GM21390 (cell line): ENCODE results near the gene ITPK1.
"Not testable (repeated sequence)": the region's sequence is repeated elsewhere in the genome, so short reads cannot be mapped to it uniquely, and the experiment has no call there.

Experiments used
- ATAC-seq: cut with Tn5 transposase; IDR thresholded peaks from one replicate; pipeline ENCODE4 v1.9.1; 2021; ENCODE audit not compliant: unreplicated experiment

The ITPK1 gene

GRCh38 chr14:93062890-93063289 is 52.8 kb downstream of the ITPK1 start:
- ATAC-seq = no peak

DNA sequence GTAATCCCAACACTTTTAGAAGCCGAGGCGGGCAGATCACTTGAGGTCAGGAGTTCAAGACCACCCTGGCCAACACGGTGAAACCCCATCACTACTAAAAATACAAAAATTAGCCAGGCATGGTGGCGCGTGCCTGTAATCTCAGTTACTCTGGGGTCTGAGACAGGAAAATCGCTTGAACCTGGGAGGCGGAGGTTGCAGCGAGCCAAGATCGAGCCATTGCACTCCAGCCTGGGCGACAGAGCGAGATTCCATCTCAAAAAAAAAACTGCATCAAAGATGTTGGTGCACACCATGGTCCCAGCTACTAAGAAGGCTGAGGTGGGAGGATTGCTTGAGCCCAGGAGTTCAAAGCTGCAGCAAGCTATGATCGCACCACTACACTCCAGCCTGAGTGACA is 53.7 kb downstream of the ITPK1 start:
- ATAC-seq = not testable (repeated sequence)

- no peak for ATAC-seq
Measured at GRCh38 chr14:93061380-93062012, 54.2 kb downstream of the ITPK1 start.

- no peak for ATAC-seq
Measured at GRCh38 chr14:93060841-93061240, 54.9 kb downstream of the ITPK1 start.

- no peak for ATAC-seq
Measured at GRCh38 chr14:93059917-93060545, 55.7 kb downstream of the ITPK1 start.

DNA sequence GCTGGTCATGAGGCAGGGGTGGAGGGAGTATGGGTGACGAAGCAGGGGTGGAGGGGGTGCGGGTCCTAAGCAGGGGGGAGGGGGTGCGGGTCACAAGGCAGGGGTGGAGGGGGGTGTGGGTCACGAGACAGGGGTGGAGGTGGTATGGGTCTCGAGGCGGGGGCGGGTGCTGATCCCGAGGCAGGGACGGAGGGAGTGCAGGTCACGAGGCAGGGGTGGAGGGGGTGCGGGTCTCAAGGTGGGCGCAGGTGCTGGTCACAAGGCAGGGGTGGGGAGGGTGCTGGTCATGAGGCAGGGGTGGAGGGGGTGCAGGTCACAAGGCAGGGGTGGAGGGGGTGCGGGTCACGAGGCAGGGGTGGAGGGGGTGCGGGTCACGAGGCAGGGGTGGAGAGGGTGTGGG is 56.5 kb downstream of the ITPK1 start:
- ATAC-seq = no peak

- no peak for ATAC-seq
Measured at GRCh38 chr14:93057586-93058280, 58.0 kb downstream of the ITPK1 start.

GRCh38 chr14:93056840-93057585 is 58.7 kb downstream of the ITPK1 start:
- no peak for ATAC-seq

DNA sequence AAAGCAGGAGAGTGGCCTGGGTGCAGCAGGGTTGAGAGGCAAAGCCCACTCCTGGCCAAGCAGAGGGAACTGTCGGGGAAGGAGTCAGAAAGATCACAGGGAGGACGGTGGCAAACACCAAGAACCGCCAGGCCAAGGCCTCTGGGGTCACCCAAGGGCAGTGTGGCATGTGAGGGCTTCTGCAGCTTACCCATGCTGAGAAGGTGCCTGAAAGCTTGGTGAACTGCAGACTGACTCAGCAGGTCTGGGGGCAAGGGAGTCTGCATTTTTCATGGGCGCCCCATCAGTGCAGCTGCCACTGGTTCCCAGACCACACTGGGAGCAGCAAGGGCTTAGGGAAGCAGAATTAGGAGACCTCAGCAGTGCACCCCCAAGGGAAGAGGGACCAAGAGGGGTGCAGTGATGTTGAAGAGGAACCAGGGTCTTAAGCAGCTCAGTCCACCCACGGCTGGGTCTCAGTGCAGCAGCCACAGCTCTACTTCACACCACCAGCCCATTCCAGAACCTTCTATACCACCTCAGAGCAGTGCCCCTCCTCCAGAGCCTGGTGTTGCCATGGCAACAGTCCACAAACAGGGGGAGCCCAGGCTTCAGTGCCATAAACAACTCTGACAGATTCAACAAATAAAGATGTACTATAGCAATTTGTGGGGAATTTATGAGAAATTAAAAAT is 59.4 kb downstream of the ITPK1 start:
- no peak for ATAC-seq

- no peak for ATAC-seq
Measured at GRCh38 chr14:93055651-93056115, 60.0 kb downstream of the ITPK1 start.

DNA sequence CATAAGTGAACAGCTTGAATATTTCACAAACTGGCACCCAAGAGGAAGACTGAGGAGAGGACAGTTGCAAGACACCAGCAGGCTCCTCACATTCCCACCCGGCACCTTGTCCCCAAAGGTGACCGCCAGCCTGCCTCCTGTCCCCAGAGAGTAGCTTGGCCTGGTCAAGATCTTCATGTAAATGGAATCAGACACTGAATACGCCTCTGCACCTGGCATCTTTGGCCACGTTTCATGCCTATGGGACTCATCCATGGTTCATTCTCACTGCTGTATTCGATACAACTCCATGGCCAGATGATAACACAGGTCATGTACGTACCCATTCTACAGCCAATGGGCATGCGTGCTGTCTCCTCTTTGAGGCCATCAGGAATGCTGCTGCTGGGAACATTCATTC is 60.8 kb downstream of the ITPK1 start:
- no peak for ATAC-seq

DNA sequence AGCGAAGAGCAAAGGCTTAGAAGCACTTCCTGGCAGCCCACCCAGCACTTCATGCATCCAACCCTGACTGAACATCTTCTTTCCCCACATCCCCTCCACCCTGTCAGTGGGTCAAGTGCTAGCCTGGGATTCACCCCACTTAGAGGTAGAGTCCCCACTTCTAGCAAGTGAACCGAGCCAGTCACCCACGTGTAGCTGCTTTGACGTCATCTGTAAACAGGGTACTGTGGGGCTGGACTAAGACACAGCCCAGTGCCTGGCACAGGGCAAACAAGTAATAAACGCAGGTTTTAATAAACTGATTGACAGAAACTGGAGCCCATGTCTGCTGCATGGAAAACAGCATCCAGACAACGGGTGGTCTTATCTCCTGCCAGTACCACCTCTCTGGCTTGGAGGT is 61.7 kb downstream of the ITPK1 start:
- no peak for ATAC-seq

- no peak for ATAC-seq
Measured at GRCh38 chr14:93051600-93052546, 63.9 kb downstream of the ITPK1 start.

DNA sequence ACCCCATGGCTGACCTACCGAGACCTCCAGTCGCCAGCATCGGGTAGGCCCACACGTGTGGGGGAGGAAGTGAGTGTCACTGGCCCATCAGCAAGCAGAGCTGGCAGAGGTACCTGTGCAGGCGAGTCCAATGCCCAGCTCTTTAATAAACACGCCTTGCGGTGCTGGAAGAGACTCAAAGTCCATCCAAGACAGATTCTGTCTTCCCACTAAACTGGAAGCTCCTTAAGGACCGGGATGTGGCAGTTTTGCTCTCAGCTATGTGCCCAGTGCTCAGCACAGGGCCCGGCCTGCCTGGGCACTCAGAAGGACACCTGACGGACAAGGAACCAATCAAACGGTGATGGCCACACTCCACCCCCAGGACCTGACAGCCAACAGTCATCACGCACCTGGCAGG is 65.0 kb downstream of the ITPK1 start:
- no peak for ATAC-seq

- no peak for ATAC-seq
Measured at GRCh38 chr14:93049867-93050331, 65.8 kb downstream of the ITPK1 start.

- ATAC-seq = no peak
Measured at GRCh38 chr14:93049315-93049714, 66.4 kb downstream of the ITPK1 start.

- no peak for ATAC-seq
Measured at GRCh38 chr14:93048843-93049242, 66.9 kb downstream of the ITPK1 start.

DNA sequence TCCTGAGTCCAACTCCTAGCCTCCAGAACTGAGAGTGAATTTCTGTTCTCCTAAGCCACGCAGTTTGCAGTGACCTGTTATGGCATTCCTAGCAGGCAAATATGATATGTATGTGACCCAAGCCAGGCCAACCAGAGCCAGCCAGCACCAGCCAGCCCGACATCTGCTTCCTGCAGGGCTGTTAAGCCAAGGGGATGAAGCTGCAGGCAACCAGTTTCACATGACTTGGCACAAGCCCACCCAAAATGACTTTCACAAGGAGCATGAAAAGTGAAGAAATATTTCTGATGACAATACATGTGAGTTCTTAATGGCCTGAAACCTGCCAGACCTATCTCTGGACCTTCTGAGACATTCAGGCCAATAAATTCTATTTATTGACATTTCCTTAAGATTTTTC is 68.1 kb downstream of the ITPK1 start:
- ATAC-seq = no peak

DNA sequence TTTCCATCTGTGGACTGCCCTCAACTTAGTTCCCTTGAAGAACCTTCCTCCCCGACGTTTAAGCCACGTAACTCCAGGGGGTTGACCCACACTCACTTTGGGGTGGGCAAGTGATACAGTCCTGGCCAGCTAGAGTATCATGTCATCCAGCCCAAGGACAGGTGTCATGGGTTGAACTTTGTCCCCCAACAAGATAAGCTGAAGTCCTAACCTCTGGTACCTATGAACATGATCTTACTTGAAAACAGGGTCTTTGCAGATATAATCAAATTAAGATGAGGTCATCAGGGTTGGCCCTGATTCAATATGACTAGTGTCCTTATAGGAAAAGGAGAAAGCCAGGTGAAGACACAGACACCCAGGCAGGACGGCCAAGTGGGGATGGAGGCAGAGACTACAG is 68.6 kb downstream of the ITPK1 start:
- ATAC-seq = no peak

DNA sequence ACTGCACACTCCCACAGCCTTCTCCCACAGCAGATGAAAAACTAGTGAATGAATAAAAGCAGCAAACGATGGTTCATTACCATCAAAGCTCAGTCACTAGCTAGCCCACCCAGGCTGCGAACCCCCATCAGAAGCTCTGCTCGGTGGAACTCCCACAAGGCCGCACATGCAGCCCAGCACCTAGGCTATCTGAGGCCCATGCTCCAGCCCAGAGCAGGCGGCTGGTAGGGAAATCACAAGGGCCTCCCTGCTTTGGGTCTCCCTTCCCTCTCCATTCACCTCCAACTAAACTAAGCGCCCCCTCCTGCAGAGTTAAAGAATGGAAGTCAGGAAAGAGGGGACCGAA is 69.0 kb downstream of the ITPK1 start:
- ATAC-seq = no peak
